Neural progenitor cell (in vitro differentiated cells): Measurements from ENCODE around the gene SEMA3G.

ENCODE experiments used
- EZH2 ChIP-seq: fragments of 200-600 bp; sonication (generic); IDR thresholded peaks from 2 replicates; pipeline ENCODE4 v1.6.1; 2017; ENCODE audit warnings: antibody characterized with exemption, mild to moderate bottlenecking, moderate library complexity
- EZH2phosphoT487 ChIP-seq: fragments of 200-600 bp; sonication (generic); IDR thresholded peaks from 2 replicates; pipeline ENCODE4 v1.6.1; 2017; ENCODE audit warnings: antibody characterized with exemption
- TF ChIP-seq, protein P1 (sequence below): fragments of 200-600 bp; sonication (generic); IDR thresholded peaks from 2 replicates; pipeline ENCODE4 v1.5.1; 2017; ENCODE audit warnings: antibody characterized with exemption, mild to moderate bottlenecking

DNA sequence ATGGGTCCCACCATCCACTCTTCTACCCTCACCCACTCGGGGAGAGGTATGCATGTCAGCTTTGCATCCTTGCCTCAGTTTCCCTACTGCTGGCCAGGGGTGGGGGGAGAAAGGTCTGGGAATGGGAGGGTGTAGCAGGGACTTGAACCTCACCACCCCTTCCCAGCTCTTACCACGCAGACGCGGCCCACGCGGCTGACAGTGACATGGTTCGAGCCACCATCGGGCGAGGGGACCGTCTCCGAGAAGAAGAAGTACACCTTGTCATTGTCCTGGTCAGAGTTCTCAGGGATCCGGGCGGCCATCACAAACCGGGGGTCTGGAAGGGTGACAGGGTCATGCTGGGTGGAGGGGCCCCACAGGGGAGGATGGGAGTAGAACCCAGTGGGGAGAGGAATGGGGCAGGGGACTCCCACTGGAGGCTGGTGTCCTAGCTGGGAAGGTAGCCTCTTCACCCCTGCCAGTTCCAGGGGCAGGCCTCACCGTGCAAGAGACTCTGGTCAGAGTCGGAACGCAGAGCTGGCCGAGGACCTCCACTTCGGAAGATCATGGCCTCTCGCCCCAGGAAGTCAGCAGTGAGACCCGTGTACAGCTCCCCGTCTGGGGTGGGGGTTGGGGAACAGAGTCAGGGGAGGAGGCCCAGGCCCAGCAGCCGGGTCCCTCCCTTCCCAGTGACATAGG lies 3.7 kb downstream of the SEMA3G start:
- TF ChIP-seq, protein P1, sequence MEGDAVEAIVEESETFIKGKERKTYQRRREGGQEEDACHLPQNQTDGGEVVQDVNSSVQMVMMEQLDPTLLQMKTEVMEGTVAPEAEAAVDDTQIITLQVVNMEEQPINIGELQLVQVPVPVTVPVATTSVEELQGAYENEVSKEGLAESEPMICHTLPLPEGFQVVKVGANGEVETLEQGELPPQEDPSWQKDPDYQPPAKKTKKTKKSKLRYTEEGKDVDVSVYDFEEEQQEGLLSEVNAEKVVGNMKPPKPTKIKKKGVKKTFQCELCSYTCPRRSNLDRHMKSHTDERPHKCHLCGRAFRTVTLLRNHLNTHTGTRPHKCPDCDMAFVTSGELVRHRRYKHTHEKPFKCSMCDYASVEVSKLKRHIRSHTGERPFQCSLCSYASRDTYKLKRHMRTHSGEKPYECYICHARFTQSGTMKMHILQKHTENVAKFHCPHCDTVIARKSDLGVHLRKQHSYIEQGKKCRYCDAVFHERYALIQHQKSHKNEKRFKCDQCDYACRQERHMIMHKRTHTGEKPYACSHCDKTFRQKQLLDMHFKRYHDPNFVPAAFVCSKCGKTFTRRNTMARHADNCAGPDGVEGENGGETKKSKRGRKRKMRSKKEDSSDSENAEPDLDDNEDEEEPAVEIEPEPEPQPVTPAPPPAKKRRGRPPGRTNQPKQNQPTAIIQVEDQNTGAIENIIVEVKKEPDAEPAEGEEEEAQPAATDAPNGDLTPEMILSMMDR: no peak
- no peak for TF ChIP-seq EZH2
- TF ChIP-seq EZH2phosphoT487: no peak
